IPS-20b (cell line): ENCODE measurements around the gene OVOL3.

ENCODE experiments used
- H3K27ac ChIP-seq: one replicate; pipeline ENCODE4 v1.5.1; 2013; ENCODE audit warnings: low read length
- H3K27me3 ChIP-seq: 2 replicates; pipeline ENCODE4 v1.6.1; 2013; ENCODE audit warnings: mild to moderate bottlenecking, low read length, inconsistent platforms; ENCODE audit not compliant: insufficient read depth
- H3K36me3 ChIP-seq: 2 replicates; pipeline ENCODE4 v1.6.1; 2013; ENCODE audit warnings: low read depth, mild to moderate bottlenecking, inconsistent platforms, low read length, moderate library complexity; ENCODE audit not compliant: insufficient read depth
- H3K4me1 ChIP-seq: 2 replicates; pipeline ENCODE4 v1.6.1; 2013; ENCODE audit warnings: mild to moderate bottlenecking, control low read depth, inconsistent platforms, low read length, moderate library complexity; ENCODE audit not compliant: insufficient read depth
- H3K4me3 ChIP-seq: 2 replicates; pipeline ENCODE4 v1.5.1; 2013; ENCODE audit warnings: mild to moderate bottlenecking, low read length, inconsistent platforms
- H3K9ac ChIP-seq: 2 replicates; pipeline ENCODE4 v1.6.1; 2013; ENCODE audit warnings: low read depth, mild to moderate bottlenecking, inconsistent platforms, low read length, moderate library complexity
- H3K9me3 ChIP-seq: 2 replicates; pipeline ENCODE4 v1.6.1; 2013; ENCODE audit warnings: mild to moderate bottlenecking, low read depth, low read length, inconsistent platforms; ENCODE audit not compliant: insufficient read depth

The OVOL3 gene

GRCh38 chr19:36084231-36085009 is 26.5 kb upstream of the OVOL3 start:
- H3K27ac ChIP-seq: no peak overlapping the region
- H3K36me3 ChIP-seq: peaks cover 90% of the 10 kb centered on the region
- no peak overlapping the region for H3K4me3 ChIP-seq
- no peaks in the 10 kb centered on the region for H3K4me1 ChIP-seq
- no peaks in the 10 kb centered on the region for H3K27me3 ChIP-seq
- no peaks in the 10 kb centered on the region for H3K9me3 ChIP-seq
- no peak overlapping the region for H3K9ac ChIP-seq

GRCh38 chr19:36086326-36086725 is 24.6 kb upstream of the OVOL3 start:
- Histone ChIP-seq H3K27ac (no peak overlapping the region), H3K9me3 (no peaks in the 10 kb centered on the region), H3K4me3 (no peak overlapping the region), H3K27me3 (no peaks in the 10 kb centered on the region), H3K9ac (no peak overlapping the region), H3K36me3 (peaks cover 96% of the 10 kb centered on the region), H3K4me1 (no peaks in the 10 kb centered on the region)

- peaks cover 93% of the 10 kb centered on the region for H3K36me3 ChIP-seq
- H3K27me3 ChIP-seq: no peaks in the 10 kb centered on the region
- H3K27ac ChIP-seq: no peak overlapping the region
- no peak overlapping the region for H3K4me3 ChIP-seq
- H3K9ac ChIP-seq: no peak overlapping the region
- H3K4me1 ChIP-seq: no peaks in the 10 kb centered on the region
- H3K9me3 ChIP-seq: no peaks in the 10 kb centered on the region
Measured at GRCh38 chr19:36089847-36090246, 21.1 kb upstream of the OVOL3 start.

DNA sequence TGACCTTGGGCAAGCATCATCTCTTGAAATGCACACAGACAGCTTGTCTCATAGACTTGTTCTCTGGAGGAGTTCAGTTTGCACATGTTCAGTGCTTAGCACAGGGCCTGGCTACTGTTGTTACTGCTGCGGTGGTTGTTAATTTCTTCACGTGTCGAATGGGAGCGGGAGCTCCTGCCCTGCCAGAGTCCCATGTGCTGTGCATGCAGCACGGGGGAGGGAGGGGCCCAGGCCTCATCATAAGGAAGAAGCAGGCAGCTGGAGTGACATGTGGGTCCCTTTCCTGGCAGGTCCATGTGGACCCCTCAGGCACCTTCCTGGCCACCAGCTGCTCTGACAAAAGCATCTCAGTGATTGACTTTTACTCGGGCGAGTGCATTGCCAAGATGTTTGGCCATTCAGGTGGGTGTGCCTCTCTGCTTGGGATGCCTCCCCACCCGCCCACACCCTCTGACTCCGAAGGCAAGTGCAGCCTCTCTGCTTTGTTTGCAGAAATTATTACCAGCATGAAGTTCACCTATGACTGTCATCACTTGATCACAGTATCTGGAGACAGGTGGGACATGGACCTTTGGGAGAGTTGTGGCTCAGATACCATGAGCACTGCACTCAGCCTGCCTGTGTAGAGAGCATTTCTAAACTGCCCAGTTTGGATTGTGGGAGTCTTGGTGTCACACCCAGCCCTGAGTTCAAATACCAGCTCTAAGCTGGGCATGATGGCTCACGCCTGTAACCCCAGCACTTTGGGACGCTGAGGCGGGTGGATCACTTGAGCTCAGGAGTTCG is 19.8 kb upstream of the OVOL3 start:
- no peaks in the 10 kb centered on the region for H3K27me3 ChIP-seq
- H3K4me1 ChIP-seq: no peaks in the 10 kb centered on the region
- no peak overlapping the region for H3K27ac ChIP-seq
- H3K9me3 ChIP-seq: no peaks in the 10 kb centered on the region
- peaks cover 92% of the 10 kb centered on the region for H3K36me3 ChIP-seq
- no peak overlapping the region for H3K9ac ChIP-seq
- no peak overlapping the region for H3K4me3 ChIP-seq

DNA sequence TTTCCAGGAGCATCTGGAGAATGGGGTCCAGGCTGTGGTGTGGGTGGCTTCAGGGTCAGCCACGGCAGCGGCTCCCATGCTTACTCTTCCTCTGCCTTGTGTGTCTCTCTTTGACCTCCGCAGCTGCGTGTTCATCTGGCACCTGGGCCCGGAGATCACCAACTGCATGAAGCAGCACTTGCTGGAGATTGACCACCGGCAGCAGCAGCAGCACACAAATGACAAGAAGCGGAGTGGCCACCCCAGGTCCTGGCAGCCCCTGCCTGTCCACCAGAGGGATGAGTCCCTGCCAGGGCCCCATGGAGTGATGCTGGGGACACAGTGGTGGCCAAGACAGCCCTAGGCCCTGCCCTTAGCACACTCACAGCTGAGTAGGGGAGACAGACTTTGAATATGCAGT is 18.4 kb upstream of the OVOL3 start:
- H3K4me1 ChIP-seq: no peaks in the 10 kb centered on the region
- no peak overlapping the region for H3K4me3 ChIP-seq
- no peaks in the 10 kb centered on the region for H3K27me3 ChIP-seq
- peaks cover 87% of the 10 kb centered on the region for H3K36me3 ChIP-seq
- H3K9me3 ChIP-seq: no peaks in the 10 kb centered on the region
- H3K9ac ChIP-seq: no peak overlapping the region
- H3K27ac ChIP-seq: no peak overlapping the region

- peaks cover 87% of the 10 kb centered on the region for H3K36me3 ChIP-seq
- H3K9ac ChIP-seq: no peak overlapping the region
- no peaks in the 10 kb centered on the region for H3K4me1 ChIP-seq
- H3K27ac ChIP-seq: no peak overlapping the region
- no peaks in the 10 kb centered on the region for H3K9me3 ChIP-seq
- no peak overlapping the region for H3K4me3 ChIP-seq
- no peaks in the 10 kb centered on the region for H3K27me3 ChIP-seq
Measured at GRCh38 chr19:36093146-36093662, 17.7 kb upstream of the OVOL3 start.

GRCh38 chr19:36093687-36094086 is 17.3 kb upstream of the OVOL3 start:
- Histone ChIP-seq H3K9ac (no peak overlapping the region), H3K36me3 (peaks cover 87% of the 10 kb centered on the region), H3K4me3 (no peak overlapping the region), H3K27ac (no peak overlapping the region), H3K27me3 (no peaks in the 10 kb centered on the region), H3K4me1 (no peaks in the 10 kb centered on the region), H3K9me3 (no peaks in the 10 kb centered on the region)

GRCh38 chr19:36097036-36097435 is 13.9 kb upstream of the OVOL3 start:
- no peaks in the 10 kb centered on the region for H3K27me3 ChIP-seq
- no peak overlapping the region for H3K9ac ChIP-seq
- H3K4me3 ChIP-seq: no peak overlapping the region
- no peaks in the 10 kb centered on the region for H3K9me3 ChIP-seq
- peaks cover 87% of the 10 kb centered on the region for H3K36me3 ChIP-seq
- no peaks in the 10 kb centered on the region for H3K4me1 ChIP-seq
- H3K27ac ChIP-seq: no peak overlapping the region

DNA sequence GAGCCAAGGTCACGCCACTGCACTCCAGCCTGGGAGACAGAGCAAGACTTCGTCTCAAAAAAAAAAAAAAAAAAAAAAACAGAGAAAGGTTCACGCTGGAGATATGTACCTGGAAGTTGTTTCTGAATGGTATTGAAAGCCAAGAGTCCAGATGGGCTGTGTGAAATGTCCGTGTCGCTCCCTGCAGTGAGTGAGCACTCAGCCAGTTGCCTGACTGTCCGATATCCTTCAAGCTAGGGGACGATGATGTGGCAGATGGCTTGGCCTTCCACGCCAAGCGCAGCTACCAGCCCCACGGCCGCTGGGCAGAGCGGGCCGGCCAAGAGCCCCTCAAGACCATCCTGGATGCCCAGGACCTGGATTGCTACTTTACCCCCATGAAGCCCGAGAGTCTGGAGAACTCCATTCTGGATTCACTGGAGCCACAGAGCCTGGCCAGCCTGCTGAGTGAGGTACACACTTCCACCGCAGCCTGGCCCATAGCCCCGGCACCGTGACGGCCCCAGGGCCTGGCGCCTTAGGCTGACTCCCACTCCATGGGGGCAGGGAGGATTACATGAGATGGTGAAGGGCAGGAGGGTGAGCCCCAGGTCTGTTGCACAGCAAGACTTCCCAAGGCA is 11.7 kb upstream of the OVOL3 start:
- Histone ChIP-seq H3K4me3 (no peak overlapping the region), H3K4me1 (no peaks in the 10 kb centered on the region), H3K36me3 (peaks cover 88% of the 10 kb centered on the region), H3K9me3 (no peaks in the 10 kb centered on the region), H3K27me3 (no peaks in the 10 kb centered on the region), H3K9ac (no peak overlapping the region), H3K27ac (no peak overlapping the region)

GRCh38 chr19:36100476-36100875 is 10.5 kb upstream of the OVOL3 start:
- no peaks in the 10 kb centered on the region for H3K9me3 ChIP-seq
- no peak overlapping the region for H3K4me3 ChIP-seq
- H3K27me3 ChIP-seq: no peaks in the 10 kb centered on the region
- H3K9ac ChIP-seq: no peak overlapping the region
- no peak overlapping the region for H3K27ac ChIP-seq
- H3K4me1 ChIP-seq: no peaks in the 10 kb centered on the region
- H3K36me3 ChIP-seq: peaks cover 89% of the 10 kb centered on the region

DNA sequence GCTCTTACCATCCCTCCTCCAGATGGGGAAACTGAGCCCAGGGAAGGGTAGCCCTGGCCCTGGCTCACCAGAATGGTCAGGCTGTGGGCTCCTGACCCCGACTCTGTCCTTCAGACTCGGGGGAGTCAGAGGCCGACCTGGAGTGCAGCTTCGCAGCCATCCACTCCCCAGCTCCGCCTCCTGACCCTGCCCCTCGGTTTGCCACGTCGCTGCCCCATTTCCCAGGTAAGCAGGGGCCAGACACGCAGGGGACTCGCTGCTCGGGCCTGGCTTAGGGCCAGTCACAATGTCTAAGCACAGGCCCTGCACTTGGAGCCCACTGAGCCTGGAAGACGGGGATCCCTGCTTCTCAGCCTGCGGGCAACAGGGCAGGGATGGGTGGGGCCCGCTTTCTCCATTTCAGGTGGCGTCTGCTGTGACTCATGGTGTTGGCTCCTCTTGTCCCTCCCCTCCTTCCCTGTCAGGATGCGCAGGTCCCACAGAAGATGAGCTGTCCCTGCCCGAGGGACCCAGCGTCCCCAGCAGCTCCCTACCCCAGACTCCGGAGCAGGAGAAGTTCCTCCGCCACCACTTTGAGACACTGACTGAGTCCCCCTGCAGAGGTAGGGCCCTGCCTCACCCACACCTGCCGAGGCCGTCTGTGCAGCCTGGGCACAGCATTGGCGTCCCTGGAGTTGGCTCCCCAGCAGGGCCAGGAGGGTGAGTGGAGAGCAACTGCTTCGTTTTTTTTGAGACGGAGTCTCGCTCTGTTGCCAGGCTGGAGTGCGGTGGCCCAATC is 9.2 kb upstream of the OVOL3 start:
- Histone ChIP-seq H3K27ac (no peak overlapping the region), H3K4me3 (no peak overlapping the region), H3K36me3 (peaks cover 87% of the 10 kb centered on the region), H3K4me1 (no peaks in the 10 kb centered on the region), H3K9me3 (no peaks in the 10 kb centered on the region), H3K9ac (no peak overlapping the region), H3K27me3 (no peaks in the 10 kb centered on the region)
